HEK293 (cell line): ENCODE results near the gene ELL2.

Experiments
- GLI2 ChIP-seq: fragments of 450-650 bp; formaldehyde crosslinking; IDR thresholded peaks from 2 replicates; pipeline ENCODE4; 2017; ENCODE audit warnings: missing biosample characterization, missing genetic modification characterization, low read depth, borderline replicate concordance
- MYNN ChIP-seq: fragments of 450-650 bp; formaldehyde crosslinking; IDR thresholded peaks from 2 replicates; pipeline ENCODE4 v1.5.1; 2016; ENCODE audit warnings: missing biosample characterization, missing genetic modification characterization, borderline replicate concordance
- RBAK ChIP-seq: fragments of 450-650 bp; formaldehyde crosslinking; IDR thresholded peaks from 2 replicates; pipeline ENCODE4 v1.5.1; 2016; ENCODE audit warnings: missing biosample characterization, missing genetic modification characterization
- SCRT2 ChIP-seq: fragments of 450-650 bp; formaldehyde crosslinking; IDR thresholded peaks from 2 replicates; pipeline ENCODE4 v1.5.1; 2016; ENCODE audit warnings: missing biosample characterization, missing genetic modification characterization
- ZBTB20 ChIP-seq: fragments of 450-650 bp; formaldehyde crosslinking; IDR thresholded peaks from 2 replicates; pipeline ENCODE4 v1.5.1; 2016; ENCODE audit warnings: missing biosample characterization, missing genetic modification characterization
- ZBTB7A ChIP-seq: fragments of 450-650 bp; formaldehyde crosslinking; IDR thresholded peaks from 2 replicates; pipeline ENCODE4 v1.5.1; 2016; ENCODE audit warnings: low read depth, missing biosample characterization, missing genetic modification characterization
- ZNF114 ChIP-seq: fragments of 450-650 bp; formaldehyde crosslinking; IDR thresholded peaks from 2 replicates; pipeline ENCODE4 v1.5.0; 2017; ENCODE audit warnings: missing biosample characterization, missing genetic modification characterization
- ZNF169 ChIP-seq: fragments of 450-650 bp; formaldehyde crosslinking; IDR thresholded peaks from 2 replicates; pipeline ENCODE4 v1.5.1; 2016; ENCODE audit warnings: missing biosample characterization, missing genetic modification characterization
- ZNF221 ChIP-seq: fragments of 450-650 bp; formaldehyde crosslinking; IDR thresholded peaks from 2 replicates; pipeline ENCODE4 v1.5.1; 2017; ENCODE audit warnings: missing biosample characterization, missing genetic modification characterization, borderline replicate concordance
- ZNF223 ChIP-seq: fragments of 450-650 bp; formaldehyde crosslinking; IDR thresholded peaks from 2 replicates; pipeline ENCODE4 v1.5.1; 2016; ENCODE audit warnings: missing biosample characterization, missing genetic modification characterization
- ZNF23 ChIP-seq: fragments of 450-650 bp; formaldehyde crosslinking; IDR thresholded peaks from 2 replicates; pipeline ENCODE4 v1.5.1; 2016; ENCODE audit warnings: missing biosample characterization, missing genetic modification characterization, borderline replicate concordance
- ZNF266 ChIP-seq: fragments of 450-650 bp; formaldehyde crosslinking; IDR thresholded peaks from 2 replicates; pipeline ENCODE4 v1.5.1; 2016; ENCODE audit warnings: missing biosample characterization, missing genetic modification characterization, low read depth
- ZNF302 ChIP-seq: fragments of 450-650 bp; formaldehyde crosslinking; IDR thresholded peaks from 2 replicates; pipeline ENCODE4 v1.5.1; 2016; ENCODE audit warnings: missing biosample characterization, missing genetic modification characterization, low read depth
- ZNF311 ChIP-seq: fragments of 450-650 bp; formaldehyde crosslinking; IDR thresholded peaks from 2 replicates; pipeline ENCODE4 v1.5.1; 2017; ENCODE audit warnings: missing biosample characterization, missing genetic modification characterization, borderline replicate concordance
- ZNF391 ChIP-seq: fragments of 450-650 bp; formaldehyde crosslinking; IDR thresholded peaks from 2 replicates; pipeline ENCODE4 v1.5.1; 2016; ENCODE audit warnings: low read depth, missing biosample characterization, missing genetic modification characterization, borderline replicate concordance
- ZNF510 ChIP-seq: fragments of 450-650 bp; formaldehyde crosslinking; IDR thresholded peaks from 2 replicates; pipeline ENCODE4 v1.5.1; 2018; ENCODE audit warnings: mild to moderate bottlenecking, missing genetic modification characterization, missing biosample characterization; ENCODE audit not compliant: insufficient replicate concordance
- ZNF514 ChIP-seq: fragments of 450-650 bp; formaldehyde crosslinking; IDR thresholded peaks from 2 replicates; pipeline ENCODE4 v1.5.1; 2016; ENCODE audit warnings: missing biosample characterization, missing genetic modification characterization
- ZNF544 ChIP-seq: fragments of 450-650 bp; formaldehyde crosslinking; IDR thresholded peaks from 2 replicates; pipeline ENCODE4 v1.5.0; 2017; ENCODE audit warnings: missing biosample characterization, missing genetic modification characterization
- ZNF558 ChIP-seq: fragments of 450-650 bp; formaldehyde crosslinking; IDR thresholded peaks from 2 replicates; pipeline ENCODE4 v1.5.1; 2016; ENCODE audit warnings: missing biosample characterization, missing genetic modification characterization
- ZNF626 ChIP-seq: fragments of 450-650 bp; sonication (Bioruptor Pico); formaldehyde crosslinking; IDR thresholded peaks from 2 replicates; pipeline ENCODE4 v1.5.1; 2018; ENCODE audit warnings: missing biosample characterization, missing genetic modification characterization, inconsistent platforms
- ZNF654 ChIP-seq: fragments of 450-650 bp; formaldehyde crosslinking; IDR thresholded peaks from 2 replicates; pipeline ENCODE4 v1.5.1; 2016; ENCODE audit warnings: low read depth, missing biosample characterization, missing genetic modification characterization
- TF ChIP-seq, protein P1 (sequence below): fragments of 450-650 bp; formaldehyde crosslinking; IDR thresholded peaks from 2 replicates; pipeline ENCODE4 v1.5.1; 2016; ENCODE audit warnings: missing biosample characterization, missing genetic modification characterization
- TF ChIP-seq, protein P2 (sequence below): fragments of 450-650 bp; formaldehyde crosslinking; IDR thresholded peaks from 2 replicates; pipeline ENCODE4 v1.5.0; 2017; ENCODE audit warnings: missing biosample characterization, missing genetic modification characterization, borderline replicate concordance
- TF ChIP-seq, protein P3 (sequence below): fragments of 450-650 bp; formaldehyde crosslinking; IDR thresholded peaks from 2 replicates; pipeline ENCODE4 v1.5.1; 2016; ENCODE audit warnings: missing biosample characterization, missing genetic modification characterization
- TF ChIP-seq, protein P4 (sequence below): fragments of 450-650 bp; formaldehyde crosslinking; IDR thresholded peaks from 2 replicates; pipeline ENCODE4 v1.5.1; 2016; ENCODE audit warnings: missing biosample characterization, missing genetic modification characterization
- TF ChIP-seq, protein P5 (sequence below): fragments of 450-650 bp; formaldehyde crosslinking; IDR thresholded peaks from 2 replicates; pipeline ENCODE4 v1.5.1; 2016; ENCODE audit warnings: missing biosample characterization, missing genetic modification characterization, borderline replicate concordance
- TF ChIP-seq, protein P6 (sequence below): fragments of 450-650 bp; formaldehyde crosslinking; IDR thresholded peaks from 2 replicates; pipeline ENCODE4 v1.5.1; 2017; ENCODE audit warnings: missing biosample characterization, missing genetic modification characterization

ELL2 gene

DNA sequence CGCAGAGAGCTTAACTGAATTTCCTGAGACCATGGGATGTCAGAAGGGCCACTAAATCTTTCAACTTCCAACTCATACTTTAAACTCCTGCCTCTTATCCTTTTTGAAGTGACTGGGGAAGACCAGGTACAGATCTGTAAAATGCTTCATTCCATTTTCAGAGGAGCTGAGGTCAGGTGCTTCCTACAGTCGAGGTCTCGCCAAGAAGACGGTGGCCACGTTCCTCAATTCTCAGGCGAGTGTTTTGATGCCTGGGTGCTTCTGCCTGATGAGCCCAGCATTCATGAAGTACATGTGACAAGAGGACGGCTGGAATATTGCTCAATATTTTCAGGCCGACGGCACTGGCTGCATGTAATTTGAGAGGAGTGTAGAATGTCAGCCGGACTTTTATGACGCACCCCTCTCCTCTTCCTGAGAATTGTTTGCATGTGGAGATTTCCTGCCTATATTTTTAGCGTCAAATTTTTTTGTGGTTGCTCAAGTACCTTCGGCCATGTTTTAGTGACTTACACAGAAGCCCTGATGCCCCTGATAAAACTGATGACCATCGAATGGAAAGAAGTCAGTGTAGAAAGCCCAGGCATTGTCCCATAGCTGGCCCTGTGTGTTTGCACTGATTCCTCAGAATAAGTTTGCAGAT, 100.3 kb downstream of the ELL2 start (continued):
- no peak for TF ChIP-seq ZNF114 (tag by site-specific recombination)
- TF ChIP-seq ZBTB20: peak; percentile 59
- TF ChIP-seq, protein P1, sequence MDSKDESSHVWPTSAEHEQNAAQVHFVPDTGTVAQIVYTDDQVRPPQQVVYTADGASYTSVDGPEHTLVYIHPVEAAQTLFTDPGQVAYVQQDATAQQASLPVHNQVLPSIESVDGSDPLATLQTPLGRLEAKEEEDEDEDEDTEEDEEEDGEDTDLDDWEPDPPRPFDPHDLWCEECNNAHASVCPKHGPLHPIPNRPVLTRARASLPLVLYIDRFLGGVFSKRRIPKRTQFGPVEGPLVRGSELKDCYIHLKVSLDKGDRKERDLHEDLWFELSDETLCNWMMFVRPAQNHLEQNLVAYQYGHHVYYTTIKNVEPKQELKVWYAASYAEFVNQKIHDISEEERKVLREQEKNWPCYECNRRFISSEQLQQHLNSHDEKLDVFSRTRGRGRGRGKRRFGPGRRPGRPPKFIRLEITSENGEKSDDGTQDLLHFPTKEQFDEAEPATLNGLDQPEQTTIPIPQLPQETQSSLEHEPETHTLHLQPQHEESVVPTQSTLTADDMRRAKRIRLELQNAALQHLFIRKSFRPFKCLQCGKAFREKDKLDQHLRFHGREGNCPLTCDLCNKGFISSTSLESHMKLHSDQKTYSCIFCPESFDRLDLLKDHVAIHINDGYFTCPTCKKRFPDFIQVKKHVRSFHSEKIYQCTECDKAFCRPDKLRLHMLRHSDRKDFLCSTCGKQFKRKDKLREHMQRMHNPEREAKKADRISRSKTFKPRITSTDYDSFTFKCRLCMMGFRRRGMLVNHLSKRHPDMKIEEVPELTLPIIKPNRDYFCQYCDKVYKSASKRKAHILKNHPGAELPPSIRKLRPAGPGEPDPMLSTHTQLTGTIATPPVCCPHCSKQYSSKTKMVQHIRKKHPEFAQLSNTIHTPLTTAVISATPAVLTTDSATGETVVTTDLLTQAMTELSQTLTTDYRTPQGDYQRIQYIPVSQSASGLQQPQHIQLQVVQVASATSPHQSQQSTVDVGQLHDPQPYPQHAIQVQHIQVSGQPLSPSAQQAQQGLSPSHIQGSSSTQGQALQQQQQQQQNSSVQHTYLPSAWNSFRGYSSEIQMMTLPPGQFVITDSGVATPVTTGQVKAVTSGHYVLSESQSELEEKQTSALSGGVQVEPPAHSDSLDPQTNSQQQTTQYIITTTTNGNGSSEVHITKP: peak; percentile 73
- TF ChIP-seq ZNF514 (tag by site-specific recombination): no peak
- no peak for TF ChIP-seq ZNF391 (tag by site-specific recombination)
- TF ChIP-seq ZNF654: no peak
- TF ChIP-seq ZNF223: no peak
- TF ChIP-seq, protein P2, sequence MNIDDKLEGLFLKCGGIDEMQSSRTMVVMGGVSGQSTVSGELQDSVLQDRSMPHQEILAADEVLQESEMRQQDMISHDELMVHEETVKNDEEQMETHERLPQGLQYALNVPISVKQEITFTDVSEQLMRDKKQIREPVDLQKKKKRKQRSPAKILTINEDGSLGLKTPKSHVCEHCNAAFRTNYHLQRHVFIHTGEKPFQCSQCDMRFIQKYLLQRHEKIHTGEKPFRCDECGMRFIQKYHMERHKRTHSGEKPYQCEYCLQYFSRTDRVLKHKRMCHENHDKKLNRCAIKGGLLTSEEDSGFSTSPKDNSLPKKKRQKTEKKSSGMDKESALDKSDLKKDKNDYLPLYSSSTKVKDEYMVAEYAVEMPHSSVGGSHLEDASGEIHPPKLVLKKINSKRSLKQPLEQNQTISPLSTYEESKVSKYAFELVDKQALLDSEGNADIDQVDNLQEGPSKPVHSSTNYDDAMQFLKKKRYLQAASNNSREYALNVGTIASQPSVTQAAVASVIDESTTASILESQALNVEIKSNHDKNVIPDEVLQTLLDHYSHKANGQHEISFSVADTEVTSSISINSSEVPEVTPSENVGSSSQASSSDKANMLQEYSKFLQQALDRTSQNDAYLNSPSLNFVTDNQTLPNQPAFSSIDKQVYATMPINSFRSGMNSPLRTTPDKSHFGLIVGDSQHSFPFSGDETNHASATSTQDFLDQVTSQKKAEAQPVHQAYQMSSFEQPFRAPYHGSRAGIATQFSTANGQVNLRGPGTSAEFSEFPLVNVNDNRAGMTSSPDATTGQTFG (tag by site-specific recombination): no peak
- TF ChIP-seq, protein P3, sequence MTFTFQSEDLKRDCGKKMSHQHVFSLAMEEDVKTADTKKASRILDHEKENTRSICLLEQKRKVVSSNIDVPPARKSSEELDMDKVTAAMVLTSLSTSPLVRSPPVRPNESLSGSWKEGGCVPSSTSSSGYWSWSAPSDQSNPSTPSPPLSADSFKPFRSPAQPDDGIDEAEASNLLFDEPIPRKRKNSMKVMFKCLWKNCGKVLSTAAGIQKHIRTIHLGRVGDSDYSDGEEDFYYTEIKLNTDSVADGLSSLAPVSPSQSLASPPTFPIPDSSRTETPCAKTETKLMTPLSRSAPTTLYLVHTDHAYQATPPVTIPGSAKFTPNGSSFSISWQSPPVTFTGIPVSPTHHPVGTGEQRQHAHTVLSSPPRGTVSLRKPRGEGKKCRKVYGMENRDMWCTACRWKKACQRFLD: no peak
- TF ChIP-seq, protein P4, sequence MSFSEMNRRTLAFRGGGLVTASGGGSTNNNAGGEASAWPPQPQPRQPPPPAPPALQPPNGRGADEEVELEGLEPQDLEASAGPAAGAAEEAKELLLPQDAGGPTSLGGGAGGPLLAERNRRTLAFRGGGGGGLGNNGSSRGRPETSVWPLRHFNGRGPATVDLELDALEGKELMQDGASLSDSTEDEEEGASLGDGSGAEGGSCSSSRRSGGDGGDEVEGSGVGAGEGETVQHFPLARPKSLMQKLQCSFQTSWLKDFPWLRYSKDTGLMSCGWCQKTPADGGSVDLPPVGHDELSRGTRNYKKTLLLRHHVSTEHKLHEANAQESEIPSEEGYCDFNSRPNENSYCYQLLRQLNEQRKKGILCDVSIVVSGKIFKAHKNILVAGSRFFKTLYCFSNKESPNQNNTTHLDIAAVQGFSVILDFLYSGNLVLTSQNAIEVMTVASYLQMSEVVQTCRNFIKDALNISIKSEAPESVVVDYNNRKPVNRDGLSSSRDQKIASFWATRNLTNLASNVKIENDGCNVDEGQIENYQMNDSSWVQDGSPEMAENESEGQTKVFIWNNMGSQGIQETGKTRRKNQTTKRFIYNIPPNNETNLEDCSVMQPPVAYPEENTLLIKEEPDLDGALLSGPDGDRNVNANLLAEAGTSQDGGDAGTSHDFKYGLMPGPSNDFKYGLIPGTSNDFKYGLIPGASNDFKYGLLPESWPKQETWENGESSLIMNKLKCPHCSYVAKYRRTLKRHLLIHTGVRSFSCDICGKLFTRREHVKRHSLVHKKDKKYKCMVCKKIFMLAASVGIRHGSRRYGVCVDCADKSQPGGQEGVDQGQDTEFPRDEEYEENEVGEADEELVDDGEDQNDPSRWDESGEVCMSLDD (tag by site-specific recombination): no peak
- TF ChIP-seq ZNF302 (tag by site-specific recombination): no peak
- no peak for TF ChIP-seq ZBTB7A (tag by site-specific recombination)
- TF ChIP-seq ZNF266 (tag by site-specific recombination): no peak
- no peak for TF ChIP-seq RBAK (tag by site-specific recombination)
- no peak for TF ChIP-seq ZNF544
- TF ChIP-seq ZNF558 (tag by site-specific recombination): peak; percentile 34; the same call in 1 of the 2 replicates
- no peak for TF ChIP-seq ZNF221 (tag by site-specific recombination)
- TF ChIP-seq ZNF23 (tag by site-specific recombination): no peak
- TF ChIP-seq, protein P5, sequence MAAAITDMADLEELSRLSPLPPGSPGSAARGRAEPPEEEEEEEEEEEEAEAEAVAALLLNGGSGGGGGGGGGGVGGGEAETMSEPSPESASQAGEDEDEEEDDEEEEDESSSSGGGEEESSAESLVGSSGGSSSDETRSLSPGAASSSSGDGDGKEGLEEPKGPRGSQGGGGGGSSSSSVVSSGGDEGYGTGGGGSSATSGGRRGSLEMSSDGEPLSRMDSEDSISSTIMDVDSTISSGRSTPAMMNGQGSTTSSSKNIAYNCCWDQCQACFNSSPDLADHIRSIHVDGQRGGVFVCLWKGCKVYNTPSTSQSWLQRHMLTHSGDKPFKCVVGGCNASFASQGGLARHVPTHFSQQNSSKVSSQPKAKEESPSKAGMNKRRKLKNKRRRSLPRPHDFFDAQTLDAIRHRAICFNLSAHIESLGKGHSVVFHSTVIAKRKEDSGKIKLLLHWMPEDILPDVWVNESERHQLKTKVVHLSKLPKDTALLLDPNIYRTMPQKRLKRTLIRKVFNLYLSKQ: no peak
- TF ChIP-seq ZNF169 (tag by site-specific recombination): no peak
- TF ChIP-seq GLI2 (tag by site-specific recombination): no peak
- TF ChIP-seq ZNF311 (tag by site-specific recombination): no peak
- TF ChIP-seq ZNF626: no peak
- TF ChIP-seq SCRT2 (tag by site-specific recombination): no peak
- TF ChIP-seq ZNF510 (tag by site-specific recombination): no peak
- TF ChIP-seq, protein P6, sequence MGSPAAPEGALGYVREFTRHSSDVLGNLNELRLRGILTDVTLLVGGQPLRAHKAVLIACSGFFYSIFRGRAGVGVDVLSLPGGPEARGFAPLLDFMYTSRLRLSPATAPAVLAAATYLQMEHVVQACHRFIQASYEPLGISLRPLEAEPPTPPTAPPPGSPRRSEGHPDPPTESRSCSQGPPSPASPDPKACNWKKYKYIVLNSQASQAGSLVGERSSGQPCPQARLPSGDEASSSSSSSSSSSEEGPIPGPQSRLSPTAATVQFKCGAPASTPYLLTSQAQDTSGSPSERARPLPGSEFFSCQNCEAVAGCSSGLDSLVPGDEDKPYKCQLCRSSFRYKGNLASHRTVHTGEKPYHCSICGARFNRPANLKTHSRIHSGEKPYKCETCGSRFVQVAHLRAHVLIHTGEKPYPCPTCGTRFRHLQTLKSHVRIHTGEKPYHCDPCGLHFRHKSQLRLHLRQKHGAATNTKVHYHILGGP (tag by site-specific recombination): no peak
- peak; percentile 47; the same call in 1 of the 2 replicates for TF ChIP-seq MYNN (tag by site-specific recombination)
